Bone marrow (tissue), 2 donors: ENCODE measurements around the gene PYY.
"Not testable (repeated sequence)": the region's sequence is repeated elsewhere in the genome, so short reads cannot be mapped to it uniquely, and the experiment has no call there.

Experiments used
- DNase-seq, 2 donors: peaks; one replicate each; lab custom pipeline; 2025; lab: John Stamatoyannopoulos, UW

The PYY gene

GRCh38 chr17:43953746-43954145 lies at the start of gene PYY:
PYY (minus strand) TSS chr17:43953940; CDS start chr17:43953483, 457 bp downstream.
- DNase-seq: no peak

- no peak for DNase-seq
Measured at GRCh38 chr17:44002141-44002848, 48.6 kb upstream of the PYY start.

GRCh38 chr17:44001461-44001920 lies 47.8 kb upstream of the PYY start:
- DNase-seq: no peak

GRCh38 chr17:44000871-44001460 lies 47.2 kb upstream of the PYY start:
- DNase-seq: no peak

- DNase-seq: no peak
Measured at GRCh38 chr17:44000141-44000860, 46.6 kb upstream of the PYY start.

GRCh38 chr17:43999024-43999423 lies 45.3 kb upstream of the PYY start:
- DNase-seq: no peak

GRCh38 chr17:43998552-43998951 lies 44.8 kb upstream of the PYY start:
- DNase-seq: no peak

- not testable (repeated sequence) for DNase-seq
Measured at GRCh38 chr17:43997180-43997579, 43.4 kb upstream of the PYY start.

- DNase-seq: no peak
Measured at GRCh38 chr17:43995150-43995471, 41.4 kb upstream of the PYY start.

GRCh38 chr17:43994272-43995149 lies 40.8 kb upstream of the PYY start:
- peak in 1 of 2 donors; percentile 29 for DNase-seq

GRCh38 chr17:43992641-43993040 lies 38.9 kb upstream of the PYY start:
- no peak for DNase-seq

- no peak for DNase-seq
Measured at GRCh38 chr17:43988301-43988700, 34.6 kb upstream of the PYY start.

GRCh38 chr17:43987131-43988021 lies 33.6 kb upstream of the PYY start:
- DNase-seq: no peak

- no peak for DNase-seq
Measured at GRCh38 chr17:43986225-43986981, 32.7 kb upstream of the PYY start.

- DNase-seq: no peak
Measured at GRCh38 chr17:43984521-43984920, 30.8 kb upstream of the PYY start.

- no peak for DNase-seq
Measured at GRCh38 chr17:43983515-43984411, 30.0 kb upstream of the PYY start.

GRCh38 chr17:43983196-43983514 lies 29.4 kb upstream of the PYY start:
- no peak for DNase-seq

GRCh38 chr17:43982171-43982570 lies 28.4 kb upstream of the PYY start:
- no peak for DNase-seq

- no peak for DNase-seq
Measured at GRCh38 chr17:43979671-43980070, 25.9 kb upstream of the PYY start.

- no peak for DNase-seq
Measured at GRCh38 chr17:43979011-43979410, 25.3 kb upstream of the PYY start.
